NCI-H2171 treated with DMSO at 0.1 percent for 48 hours (cell line): ENCODE measurements around the gene PRRT2.
A peak's percentile ranks its signal among the peaks of the same experiment; 100 is the strongest.
"Not testable (repeated sequence)": the region's sequence is repeated elsewhere in the genome, so short reads cannot be mapped to it uniquely, and the experiment has no call there.

ENCODE experiments used
- DNase-seq: peaks from one replicate; lab custom pipeline; 2025; lab: John Stamatoyannopoulos, UW

Gene PRRT2

DNA sequence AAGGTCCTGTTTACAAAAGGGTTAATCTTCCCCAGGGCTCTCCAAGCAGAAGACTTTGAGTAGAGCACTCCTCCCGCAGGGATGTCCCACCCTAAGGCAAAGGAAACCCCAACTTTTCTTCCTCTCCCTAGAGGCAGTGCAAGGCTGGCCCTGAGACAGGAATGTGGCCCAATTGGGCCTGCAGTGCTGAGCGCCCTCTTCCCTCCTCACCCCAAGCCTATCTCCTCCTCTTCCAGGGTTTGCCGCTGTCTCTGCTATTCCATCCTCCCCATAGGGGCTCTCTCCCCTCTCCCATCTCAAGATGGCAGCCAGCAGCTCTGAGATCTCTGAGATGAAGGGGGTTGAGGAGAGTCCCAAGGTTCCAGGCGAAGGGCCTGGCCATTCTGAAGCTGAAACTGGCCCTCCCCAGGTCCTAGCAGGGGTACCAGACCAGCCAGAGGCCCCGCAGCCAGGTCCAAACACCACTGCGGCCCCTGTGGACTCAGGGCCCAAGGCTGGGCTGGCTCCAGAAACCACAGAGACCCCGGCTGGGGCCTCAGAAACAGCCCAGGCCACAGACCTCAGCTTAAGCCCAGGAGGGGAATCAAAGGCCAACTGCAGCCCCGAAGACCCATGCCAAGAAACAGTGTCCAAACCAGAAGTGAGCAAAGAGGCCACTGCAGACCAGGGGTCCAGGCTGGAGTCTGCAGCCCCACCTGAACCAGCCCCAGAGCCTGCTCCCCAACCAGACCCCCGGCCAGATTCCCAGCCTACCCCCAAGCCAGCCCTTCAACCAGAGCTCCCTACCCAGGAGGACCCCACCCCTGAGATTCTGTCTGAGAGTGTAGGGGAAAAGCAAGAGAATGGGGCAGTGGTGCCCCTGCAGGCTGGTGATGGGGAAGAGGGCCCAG is 1.0 kb downstream of the PRRT2 start:
- no peak for DNase-seq

GRCh38 chr16:29813644-29814562 is 1.9 kb downstream of the PRRT2 start:
- DNase-seq: no peak

DNA sequence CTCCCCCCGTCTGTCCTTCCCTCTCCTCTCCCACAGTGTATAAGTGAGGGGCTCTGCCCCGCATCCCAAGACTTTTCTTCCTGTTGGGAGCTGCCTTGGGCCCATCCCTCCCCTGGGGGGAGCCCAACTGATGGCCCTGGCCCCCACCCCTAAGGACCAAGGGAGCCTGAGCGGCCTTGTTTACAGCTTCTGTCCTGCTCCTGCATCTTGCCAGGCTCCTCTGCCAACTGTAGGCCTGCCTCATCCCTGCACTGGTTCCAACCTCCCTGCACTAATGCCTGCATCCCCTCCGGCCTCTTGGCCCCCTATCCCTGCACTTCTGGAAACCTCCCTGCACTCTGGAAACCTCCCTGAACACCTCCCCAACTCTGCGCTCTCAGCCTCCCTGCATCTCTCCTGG is 2.6 kb downstream of the PRRT2 start:
- no peak for DNase-seq

DNA sequence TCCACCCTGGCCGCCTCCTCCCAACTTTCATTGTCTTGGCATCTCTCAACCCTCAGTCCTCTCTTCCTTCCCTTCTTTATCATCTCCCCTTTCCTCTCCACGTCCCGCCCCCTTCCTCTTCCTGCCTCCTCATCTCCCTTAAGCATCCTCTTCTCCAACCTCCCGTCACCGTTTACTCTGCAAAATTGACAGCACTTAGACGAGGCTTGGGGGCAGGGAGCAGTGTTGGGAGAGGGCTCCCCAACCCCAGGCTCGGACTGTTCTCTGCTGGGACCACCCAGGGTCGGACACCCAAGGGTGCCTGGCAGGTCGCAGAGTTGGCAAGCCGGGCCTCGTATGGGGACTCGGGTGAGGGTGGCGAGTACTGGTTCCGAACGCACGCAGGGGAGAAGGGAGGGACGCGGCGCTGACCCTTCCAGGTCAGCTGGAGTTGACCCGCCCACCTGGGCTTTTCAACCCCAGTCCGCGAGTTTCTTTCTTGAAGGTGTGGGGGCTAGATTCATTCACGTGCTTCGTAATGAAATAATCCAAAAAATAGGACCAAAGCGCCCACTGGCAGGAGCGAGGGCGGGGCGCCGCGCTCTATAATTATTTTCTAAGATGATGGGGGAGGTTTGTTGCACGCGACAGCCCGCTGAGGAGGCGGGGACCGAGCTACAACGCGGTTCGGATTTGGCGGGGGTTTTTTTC is 3.2 kb downstream of the PRRT2 start:
- peak; percentile 37 for DNase-seq

DNA sequence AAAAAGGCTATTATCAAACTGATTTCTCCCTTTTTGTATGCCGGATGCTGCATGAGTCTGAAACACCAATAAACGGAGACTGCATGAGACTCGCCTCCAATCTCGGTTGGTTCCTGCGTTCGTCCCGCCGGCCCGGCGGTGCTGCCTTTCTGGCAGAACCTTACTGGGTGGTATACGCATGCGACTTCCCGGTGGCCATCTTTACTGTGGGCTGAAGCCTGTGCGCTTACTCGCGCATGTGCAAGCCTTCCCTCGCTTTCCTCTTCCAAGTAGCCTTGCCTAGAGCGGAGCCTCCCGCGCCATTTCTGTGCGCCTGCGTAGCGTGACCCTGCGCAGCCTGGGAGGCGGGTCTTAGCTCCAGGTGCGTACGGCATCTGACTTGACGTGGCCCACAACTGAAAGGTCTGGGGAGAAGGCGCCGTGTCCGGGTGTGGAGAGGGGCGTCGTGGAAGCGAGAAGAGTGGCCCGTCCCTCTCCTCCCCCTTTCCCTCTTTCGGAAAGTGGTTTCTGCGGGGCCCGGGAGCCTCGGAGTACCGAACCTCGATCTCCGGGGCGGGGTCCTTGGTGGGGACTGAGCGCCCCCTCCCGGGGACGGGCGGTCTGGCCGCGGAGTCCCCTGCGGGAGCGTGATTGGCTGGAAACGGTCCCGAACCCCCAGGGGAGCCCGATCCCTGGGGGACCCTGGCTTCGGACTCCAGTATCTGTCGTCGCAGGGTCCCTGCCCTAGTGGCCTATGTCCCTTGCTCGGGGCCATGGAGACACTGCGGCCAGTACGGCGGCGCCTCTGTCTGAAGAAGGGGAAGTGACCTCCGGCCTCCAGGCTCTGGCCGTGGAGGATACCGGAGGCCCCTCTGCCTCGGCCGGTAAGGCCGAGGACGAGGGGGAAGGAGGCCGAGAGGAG is 4.0 kb downstream of the PRRT2 start, which contains the start of gene PAGR1:
Gene PAGR1 (plus strand): TSS at position 360 of the 901 bp plus-strand sequence. CDS start 374 bp downstream, at position 734.
- peak; percentile 100 for DNase-seq

DNA sequence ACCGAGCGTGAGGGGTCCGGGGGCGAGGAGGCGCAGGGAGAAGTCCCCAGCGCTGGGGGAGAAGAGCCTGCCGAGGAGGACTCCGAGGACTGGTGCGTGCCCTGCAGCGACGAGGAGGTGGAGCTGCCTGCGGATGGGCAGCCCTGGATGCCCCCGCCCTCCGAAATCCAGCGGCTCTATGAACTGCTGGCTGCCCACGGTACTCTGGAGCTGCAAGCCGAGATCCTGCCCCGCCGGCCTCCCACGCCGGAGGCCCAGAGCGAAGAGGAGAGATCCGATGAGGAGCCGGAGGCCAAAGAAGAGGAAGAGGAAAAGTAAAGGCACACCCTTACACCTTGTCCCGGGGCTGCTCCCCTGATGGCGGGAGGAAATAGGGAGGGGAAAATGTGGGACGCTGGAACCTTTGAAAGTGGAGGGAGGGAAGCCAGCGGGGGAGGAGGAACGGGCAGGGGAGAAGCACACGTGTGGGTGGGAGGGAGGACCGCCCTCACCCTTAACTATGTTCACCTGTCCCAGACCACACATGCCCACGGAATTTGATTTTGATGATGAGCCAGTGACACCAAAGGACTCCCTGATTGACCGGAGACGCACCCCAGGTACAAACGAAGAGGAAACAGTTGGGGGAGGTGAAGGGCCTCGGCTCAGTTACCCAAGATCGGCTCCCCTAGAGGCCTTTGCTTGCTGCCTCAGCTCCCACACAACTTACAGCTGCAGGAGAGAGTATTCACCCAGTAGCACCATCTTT is 4.9 kb downstream of the PRRT2 start:
- peak; percentile 80 for DNase-seq

DNA sequence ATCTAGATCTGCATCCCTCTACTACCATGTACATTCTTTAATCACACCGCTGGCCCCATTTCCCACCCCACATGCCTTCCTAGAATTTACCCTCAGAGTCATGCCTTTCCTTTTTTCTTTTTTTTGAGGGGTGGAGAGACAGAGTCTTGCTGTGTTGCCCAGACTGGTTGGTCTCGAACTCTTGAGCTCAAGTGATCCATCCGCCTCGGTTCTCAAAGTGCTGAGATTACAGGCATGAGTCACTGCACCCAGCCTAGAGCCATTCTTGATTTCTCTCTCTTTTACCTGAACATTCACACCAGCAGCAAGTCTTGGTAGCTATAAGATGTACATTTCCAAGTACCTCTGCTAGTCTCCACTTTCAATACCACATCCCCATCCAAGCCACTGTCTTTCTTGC is 6.1 kb downstream of the PRRT2 start:
- DNase-seq: no peak

- no peak for DNase-seq
Measured at GRCh38 chr16:29819506-29819905, 7.5 kb downstream of the PRRT2 start.

DNA sequence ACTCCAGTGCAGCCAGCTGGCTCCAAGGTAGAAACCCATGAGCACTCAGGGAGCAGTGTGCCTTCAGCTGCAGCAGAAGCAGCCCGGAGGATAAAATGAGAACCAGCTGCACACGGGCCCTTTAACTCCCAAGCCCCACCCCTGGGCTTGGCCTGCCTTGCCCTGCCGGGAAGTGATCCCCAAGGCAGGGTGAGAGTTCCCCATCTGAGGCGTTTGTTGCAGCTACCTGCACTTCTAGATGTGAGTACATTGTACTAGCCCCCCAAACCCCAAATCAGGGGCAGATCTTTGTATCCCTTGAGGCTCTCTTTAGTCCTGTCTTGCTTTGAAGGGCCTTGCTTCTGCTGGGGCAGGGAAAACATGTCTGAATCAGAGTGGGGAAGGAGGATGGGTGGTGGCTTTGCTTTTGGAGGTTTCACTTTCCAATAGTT is 8.3 kb downstream of the PRRT2 start, which contains the start of gene MVP:
Gene MVP (plus strand): TSS at position 192 of the 431 bp plus-strand sequence. CDS start 10,088 bp downstream, outside the sequence.
- peak; percentile 87 for DNase-seq

GRCh38 chr16:29820730-29821642 is 9.0 kb downstream of the PRRT2 start:
- peak; percentile 31 for DNase-seq

DNA sequence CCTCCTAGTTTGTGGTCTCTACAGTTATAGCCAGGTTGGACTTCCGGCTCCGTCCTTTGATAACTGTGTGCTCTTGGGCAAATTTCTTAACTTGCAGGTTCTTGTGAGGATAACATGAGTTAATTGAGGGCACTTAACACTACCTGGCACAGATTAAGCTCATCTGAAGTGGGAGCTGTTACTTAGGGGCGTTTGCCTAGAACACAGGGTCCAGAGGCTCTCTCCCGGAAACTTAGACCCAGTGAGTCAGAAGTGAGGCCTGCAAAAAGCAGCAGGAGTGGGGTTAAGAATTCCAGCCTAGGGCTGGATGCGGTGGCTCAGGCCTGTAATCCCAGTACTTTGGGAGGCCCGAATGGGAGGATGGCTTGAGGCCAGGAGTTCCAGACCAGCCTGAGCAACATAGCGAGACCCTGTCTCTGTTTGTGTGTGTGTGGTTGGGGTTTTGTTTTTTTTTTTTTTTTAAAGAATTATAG is 9.7 kb downstream of the PRRT2 start:
- no peak for DNase-seq

DNA sequence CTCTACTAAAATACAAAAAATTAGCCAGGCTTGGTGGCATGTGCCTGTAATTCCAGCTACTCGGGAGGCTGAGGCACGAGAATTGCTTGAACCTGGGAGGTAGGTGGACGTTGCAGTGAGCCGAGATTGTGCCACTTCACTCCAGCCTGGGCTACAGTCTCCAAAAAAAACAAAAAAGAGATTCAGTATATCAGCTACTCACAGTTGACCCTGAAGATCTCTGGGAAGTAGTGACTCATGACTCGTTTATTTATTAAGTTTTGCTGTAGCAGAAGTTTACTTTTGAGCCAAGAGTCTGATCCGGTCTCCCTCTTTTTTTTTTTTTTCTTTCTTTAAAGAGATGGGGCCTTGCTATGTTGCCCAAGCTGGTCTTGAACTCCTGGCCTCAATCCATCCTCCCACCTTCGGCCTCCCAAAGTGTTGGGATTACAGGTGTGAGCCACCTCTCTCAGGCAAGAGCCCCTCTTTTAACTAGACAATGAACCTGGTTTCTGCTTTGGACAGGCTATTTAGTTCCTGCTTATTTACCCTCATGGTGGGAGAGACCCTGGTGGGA is 12.7 kb downstream of the PRRT2 start:
- no peak for DNase-seq

DNA sequence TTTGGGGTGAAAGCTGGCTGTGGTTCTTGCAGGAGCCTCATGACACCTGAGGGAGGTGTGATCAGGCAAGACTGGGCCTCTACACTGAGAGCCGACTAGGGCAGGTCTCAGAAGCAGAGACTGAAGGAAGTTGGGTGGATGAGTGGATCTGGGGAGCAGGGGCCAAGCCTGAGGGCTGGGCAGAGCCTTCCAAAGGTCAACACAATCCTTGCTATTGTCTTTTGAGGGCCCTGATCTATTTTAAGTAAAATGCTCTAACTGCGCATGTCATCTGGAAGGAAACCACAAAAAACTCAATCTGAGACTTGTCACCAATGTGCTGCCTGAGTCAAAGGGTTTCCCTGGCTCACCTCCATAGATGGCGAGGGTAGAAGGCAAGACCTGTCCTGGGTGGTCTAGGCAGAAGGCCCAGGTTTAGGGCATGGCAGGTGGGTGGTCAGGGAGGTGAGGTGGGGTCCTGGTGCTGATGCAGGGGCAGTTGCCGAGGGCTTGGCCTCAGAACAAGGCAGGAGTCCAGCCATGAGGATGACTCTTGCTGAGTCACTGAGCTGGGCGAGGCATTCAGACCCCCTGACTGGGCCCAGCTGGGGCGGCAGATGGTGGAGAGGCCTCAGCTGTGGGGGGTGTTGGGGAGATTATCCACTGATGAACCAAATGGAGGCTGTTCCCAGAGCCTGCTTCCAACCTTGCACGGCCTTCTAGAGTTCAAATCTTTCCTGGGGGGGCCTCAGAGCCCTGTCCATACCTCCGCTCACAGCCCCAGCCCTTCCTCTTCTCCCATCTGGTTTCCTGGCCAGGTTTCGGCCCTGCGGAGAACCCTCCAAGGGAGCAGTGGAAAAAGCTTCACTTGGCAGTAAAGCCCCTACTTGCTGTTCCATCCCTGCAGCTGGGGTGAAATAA is 13.4 kb downstream of the PRRT2 start:
- peak; percentile 90 for DNase-seq

GRCh38 chr16:29826342-29826695 is 14.3 kb downstream of the PRRT2 start:
- DNase-seq: no peak

DNA sequence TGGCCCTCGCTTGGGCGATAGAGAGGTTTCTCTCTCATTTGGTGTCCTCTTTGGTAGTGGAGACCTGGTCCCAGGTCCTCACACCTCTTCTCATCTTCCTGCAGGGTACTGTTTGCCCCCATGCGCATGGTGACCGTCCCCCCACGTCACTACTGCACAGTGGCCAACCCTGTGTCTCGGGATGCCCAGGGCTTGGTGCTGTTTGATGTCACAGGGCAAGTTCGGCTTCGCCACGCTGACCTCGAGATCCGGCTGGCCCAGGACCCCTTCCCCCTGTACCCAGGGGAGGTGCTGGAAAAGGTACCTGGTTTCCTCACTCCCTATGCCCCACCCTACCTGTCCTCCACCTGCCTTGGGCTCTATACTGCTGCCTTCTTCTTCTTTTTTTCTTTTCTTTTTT is 18.8 kb downstream of the PRRT2 start:
- DNase-seq: no peak

- no peak for DNase-seq
Measured at GRCh38 chr16:29831490-29831889, 19.5 kb downstream of the PRRT2 start.

DNA sequence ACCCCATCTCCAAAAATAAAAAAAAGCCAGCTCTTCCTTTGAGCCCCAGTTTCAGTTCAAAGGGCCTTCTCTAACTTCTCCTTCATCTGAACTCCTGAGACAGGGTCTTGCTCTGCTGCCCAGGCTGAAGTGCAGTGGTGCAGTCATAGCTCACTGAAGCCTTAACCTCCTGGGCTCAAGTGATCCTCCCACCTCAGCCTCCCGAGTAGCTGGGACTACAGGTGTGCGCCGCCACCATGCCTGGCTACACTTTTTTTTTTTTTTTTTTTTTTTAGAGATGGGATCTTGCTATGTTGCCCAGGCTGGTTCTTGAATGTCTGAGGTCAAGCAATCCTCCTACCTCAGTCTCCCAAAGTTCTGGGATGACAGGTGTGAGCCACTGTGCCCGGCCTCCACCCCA is 21.2 kb downstream of the PRRT2 start:
- DNase-seq: not testable (repeated sequence)

DNA sequence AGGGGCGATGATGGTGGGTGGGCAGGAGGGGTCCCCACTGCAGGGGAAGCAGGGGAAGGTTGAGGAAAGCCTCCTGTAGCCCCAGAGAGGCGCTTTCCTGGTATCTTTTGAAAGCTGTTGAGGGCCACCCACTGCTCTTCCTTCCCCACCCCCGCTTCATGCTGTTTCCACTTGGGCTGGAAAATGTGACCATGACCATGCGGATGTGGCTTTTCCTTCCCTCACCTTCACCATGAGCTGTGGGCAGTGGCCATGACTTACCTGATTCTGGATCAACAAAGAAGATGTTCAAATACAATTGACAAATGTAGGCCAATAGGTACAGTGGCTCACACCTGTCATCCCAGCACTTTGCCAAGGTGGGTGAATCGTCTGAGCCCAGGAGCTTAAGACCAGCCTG is 22.1 kb downstream of the PRRT2 start:
- DNase-seq: no peak
